ENCODE measurements around the gene DLX3.
"Not testable (repeated sequence)": the region's sequence is repeated elsewhere in the genome, so short reads cannot be mapped to it uniquely, and the experiment has no call there.

The DLX3 gene

DNA sequence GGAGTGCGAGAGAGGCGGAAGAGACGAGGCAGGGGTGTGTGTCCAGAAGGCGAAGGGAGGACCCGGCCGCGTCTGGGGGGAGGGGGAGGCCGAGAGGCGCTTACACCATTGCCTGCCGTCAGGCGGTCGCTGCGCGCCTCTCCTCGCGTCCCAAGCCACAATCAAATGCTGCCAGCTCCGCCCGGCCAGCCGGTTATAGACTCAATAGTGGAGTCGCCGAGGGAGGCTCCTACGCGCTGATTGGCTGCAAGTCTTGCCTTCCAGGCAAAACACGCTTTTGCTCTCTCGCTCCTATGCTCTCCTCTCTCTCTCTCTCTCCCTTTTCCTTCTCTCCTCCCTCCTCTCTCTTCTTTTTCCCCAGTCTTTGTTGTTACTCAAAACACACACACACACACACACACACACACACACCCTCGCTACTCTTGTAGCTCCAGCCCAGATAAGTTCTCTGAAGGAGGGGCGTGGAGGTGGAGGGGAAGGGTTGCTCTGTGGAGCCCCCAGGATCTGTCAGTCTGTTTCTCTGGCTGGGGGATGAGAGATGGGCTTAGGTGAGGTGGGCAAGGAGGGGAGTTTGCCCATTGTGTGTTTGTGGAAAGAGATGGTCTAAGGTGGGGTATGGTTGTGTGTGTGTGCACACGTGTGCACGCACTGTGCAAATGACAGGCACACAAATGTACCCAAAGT is at the start of gene DLX3:
DLX3 (minus strand) TSS at position 170 of the 684 bp plus-strand sequence. CDS start 226 bp downstream, outside the sequence.
- peak; percentile 89 for DNase-seq

DNA sequence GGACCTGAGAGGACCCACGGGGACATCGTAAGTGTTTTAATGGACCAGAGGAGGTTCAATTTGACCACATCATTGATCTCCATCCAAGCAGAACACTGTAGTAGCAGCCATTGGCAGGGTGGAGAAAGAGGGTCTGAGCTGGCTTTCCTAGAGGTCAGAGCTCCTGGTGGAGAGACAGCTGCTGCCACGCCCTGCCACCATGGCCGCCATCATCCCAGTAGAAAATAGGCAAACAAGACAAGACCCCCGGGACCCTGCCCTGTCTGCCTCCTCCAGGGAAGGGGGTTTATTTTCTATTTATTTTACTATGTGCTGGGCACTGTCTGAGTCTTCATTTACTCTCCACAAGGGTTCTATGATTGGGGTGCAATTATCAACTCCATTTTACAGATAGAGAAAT is 49.5 kb upstream of the DLX3 start:
- DNase-seq = no peak

DNA sequence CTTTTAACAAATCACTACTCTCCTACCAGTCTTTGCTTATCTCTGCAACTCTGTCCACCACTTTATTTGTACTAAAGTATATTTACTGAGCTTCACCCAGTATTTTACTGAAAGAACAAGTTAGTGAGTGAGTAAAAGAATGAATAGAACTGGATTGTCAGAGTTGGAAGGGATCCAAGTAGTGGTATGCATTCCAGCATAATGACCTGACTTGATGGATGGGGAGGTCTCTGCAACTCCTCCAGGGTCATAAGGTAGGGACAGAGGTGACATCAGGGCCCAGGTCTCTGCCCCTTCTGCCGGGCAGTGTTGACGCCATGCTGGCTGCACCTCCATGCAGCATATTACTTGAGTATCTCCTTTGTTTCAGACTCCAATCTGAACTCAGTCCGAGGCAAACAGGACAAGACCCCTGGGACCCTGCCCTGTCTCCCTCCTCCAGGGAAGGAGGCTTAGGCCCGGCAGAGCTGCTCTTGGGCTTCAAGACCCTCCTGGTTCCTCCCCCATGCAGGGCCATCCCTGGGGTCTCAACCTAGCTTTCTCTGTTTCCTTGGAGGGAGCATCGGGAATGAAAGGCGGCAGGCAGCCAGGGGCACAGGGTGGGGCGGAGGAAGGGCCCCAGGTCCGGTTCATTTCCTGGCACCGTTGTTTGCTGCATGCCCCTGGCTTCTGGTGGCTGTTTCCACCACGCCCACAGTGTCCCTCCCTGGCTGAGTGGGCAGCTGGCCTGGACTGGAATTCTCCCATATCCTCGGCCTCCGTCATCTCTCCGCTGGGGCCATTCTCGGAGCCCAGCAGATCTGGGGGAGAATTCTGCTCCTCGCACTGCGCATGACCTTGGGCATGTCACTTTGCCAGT is 48.5 kb upstream of the DLX3 start:
- DNase-seq = no peak

DNA sequence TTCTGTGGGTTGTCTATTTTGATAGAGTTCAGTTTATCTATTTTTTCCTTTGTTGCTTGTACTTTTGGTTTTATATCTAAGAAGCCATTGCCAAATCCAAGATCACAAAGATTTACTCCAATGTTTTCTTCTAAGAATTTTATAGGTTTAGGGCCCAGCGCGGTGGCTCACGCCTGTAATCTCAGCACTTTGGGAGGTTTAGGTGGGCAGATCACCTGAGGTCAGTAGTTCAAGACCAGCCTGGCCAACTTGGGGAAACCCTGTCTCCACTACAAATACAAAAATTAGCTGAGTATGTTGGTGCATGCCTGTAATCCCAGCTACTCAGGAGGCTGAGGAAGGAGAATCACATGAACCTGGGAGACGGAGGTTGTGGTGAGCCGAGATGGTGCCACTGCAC is 47.2 kb upstream of the DLX3 start:
- DNase-seq = no peak

DNA sequence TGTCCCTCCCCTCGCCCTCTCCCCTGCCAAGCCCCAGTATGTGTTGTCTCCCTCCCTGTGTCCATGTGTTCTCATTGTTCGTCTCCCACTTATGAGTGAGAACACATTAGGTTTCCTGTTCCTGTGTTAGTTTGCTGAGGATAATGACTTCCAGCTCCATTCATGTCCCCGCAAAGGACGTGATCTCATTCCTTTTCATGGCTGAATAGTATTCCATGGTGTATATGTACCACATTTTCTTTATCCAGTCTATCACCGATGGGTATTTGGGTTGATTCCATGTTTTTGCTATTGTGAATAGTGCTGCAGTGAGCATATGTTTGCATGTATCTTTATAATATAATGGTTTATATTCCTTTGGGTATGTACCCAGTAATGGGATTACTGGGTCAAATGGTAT is 45.5 kb upstream of the DLX3 start:
- not testable (repeated sequence) for DNase-seq

DNA sequence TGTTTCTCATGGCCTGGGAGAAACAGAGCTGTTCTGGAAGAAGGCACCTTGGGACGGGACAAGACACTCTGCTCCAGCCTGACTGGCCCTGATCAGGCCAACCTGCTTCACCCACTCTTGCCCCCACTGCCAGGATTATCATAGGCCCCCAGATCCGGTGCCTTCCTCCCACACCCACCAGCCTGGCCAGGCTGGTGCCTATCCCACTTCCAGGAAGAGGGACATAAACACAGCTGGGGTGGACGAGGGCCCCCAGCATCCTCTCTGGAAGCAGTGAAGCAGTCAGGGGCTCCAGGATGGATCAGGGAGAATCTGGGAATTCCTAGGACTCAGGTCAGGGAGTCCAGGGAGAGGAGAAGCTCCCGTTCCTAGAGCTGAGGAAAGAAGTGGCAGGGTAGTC is 44.0 kb upstream of the DLX3 start:
- DNase-seq = no peak

DNA sequence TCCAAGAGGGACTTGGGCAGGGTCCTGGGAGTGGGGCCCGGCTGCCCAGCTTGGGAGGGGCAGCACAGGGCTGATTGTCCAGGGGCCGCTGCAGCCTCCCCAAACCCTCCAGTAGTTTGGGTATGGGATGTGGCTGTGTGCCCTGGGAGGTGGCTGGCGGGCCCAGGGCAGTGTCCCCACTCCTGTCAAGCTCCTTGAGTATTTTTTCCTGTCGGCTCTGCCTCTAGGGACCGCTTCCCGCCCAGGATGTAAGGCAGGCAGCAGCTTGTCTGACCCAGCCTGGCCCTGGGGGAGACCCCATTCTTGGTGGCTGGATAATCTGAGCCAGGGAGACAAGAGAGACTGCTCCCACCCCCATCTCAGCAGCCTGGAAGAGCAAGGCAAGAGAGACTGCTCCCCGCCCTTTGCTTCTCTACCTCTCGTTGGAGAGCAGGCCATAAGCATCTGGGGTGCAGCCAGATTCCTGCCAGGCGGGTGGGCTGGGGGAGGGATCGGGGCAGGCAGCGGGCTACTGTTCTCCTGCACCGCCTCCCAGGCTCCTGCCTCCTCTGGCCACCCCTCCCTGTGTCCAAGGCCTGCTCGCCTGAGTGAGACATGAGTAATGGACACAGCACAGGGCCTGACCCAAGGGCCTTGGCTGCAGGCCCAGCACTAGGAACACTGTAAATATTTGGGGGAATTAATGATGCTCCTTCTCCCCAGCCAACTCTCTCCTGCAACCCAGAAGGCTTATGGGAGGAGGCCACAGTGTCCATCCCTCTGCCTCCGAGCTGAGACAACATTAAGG is 42.5 kb upstream of the DLX3 start:
- DNase-seq = no peak

DNA sequence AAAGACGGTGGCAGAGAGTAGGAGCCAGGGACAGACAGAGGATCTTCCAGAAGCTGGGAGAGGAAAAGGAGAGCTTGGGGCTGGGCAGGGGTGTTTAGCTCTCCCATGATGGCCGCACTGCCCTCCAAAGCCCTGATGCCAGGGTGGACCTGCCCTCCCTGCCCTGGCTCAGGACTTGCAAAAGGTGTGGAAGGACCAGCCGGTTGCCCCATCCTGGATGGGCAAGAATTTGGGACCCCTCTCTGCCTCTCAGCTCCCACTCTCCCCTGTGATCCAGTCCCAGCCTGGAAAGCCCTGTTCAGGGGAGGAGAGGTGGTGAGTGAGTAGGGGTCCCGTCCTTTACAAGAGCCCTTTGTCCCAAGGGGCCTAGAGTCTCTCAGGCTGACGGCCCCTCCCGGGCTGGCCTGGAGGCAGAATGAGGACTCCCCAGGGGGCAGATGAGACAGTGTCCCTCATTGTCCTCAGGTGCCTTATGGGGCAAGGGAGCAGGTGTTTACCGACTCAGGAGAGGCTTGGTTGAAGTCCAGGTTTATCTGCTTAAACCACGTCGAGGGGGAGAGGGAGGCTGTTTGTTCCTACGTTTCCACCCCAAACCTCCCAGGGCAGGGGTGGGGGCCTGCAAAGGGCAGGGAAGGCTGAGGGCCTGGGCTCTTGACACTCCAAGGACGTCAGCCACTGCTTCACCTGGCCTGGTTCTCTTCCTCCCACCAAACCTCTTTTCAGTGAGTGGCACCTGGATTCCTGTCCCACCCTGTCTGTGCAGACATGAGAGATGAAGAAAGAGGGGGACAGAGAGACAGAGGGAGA is 41.6 kb upstream of the DLX3 start:
- no peak for DNase-seq

DNA sequence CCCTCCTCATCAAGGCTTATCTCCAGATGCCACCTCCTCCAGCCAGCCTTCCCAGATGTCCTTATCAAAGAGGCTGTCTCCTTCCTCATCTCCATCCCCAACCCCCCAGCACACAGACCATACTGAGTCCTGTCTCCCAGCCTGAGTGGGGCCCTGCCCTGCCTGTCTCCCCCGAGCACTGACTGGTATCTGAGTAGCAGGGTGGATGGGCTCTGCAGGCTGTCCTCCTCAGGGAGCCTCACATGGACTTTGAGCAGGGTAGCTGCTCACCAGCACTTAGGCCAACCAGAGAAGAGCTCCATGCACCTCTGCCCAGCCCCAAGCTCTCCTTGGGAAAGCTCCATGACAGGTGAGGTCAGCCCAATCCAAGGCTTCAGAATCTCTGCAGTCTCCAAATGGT is 40.9 kb upstream of the DLX3 start:
- no peak for DNase-seq

DNA sequence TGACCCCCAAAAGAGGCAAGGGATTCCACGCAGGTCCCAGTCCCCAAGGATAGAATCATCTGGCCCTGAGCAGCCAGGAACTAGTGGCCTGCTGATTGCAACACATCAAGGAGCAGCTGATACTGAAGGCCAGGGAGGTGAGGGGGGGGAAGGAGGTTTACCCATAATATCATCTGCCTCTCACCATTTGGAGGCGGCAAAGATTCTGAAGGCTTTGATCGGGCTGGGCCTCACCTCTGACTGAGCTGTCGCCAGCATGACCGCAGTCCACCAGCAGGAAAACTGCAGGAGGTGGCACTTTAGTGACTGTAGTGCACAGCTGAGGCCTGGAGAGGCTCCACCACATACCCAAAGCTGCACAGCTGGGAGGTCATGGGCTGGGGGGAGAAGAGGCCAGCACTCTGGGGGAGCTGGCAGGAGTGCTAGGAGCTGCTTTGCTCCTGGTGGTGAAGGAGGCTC is 40.4 kb upstream of the DLX3 start:
- DNase-seq = no peak

DNA sequence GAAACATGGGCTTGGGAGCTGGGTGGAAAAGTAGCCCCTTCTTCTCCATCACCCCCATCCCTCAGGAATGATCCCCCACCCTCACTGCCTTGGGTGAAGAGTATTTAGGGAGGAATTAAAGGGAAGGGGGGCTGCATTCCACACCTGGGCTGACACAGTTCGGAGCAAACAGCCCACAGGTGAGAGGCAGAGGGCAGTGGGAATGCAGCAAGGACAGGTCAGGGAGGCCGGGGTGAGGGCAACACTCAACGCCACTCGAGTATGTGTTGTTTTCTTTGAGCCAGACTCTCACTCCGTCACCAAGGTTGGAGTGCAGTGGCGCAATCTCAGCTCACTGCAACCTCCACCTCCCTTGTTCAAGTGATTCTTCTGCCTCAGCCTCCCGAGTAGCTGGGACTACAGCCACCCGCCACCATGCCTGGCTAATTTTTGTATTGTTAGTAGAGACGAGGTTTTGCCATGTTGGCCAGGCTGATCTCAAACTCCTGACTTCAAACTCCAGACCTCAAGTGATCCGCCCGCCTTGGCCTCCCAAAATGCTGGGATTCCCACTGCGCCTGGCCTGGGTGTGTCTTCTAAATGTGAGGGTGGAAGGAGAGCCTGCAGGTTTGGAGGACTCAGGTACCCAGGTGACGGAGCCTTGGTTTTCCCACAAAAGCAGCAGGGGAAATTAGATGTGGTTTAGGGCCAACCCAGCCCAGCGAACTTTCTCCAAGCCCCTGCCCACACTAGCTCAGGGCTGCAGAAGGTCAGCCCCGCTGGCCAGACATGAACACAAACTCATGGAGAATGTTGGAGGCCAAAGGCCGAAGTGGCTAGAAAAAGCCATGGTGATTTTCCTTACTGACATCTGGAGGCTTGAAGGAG is 39.7 kb upstream of the DLX3 start:
- no peak for DNase-seq

DNA sequence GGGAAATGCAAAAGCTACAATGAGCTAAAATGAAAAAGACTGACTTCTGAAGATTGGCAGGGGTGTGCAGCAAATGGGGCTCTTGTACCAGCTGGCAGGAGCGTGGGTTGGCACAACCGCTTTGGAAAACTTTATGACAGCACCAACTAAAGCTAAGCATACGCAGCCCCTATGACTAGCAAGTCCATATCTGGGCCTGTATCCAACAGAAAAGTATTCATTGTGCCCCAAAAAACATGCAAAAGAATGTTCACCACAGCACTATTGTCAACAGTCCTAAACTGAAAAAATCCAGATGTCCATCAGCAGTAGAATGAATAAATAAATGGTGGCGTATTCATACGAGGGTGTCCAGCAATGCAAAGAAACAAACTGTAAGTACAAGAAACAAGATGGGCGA is 38.3 kb upstream of the DLX3 start:
- no peak for DNase-seq

DNA sequence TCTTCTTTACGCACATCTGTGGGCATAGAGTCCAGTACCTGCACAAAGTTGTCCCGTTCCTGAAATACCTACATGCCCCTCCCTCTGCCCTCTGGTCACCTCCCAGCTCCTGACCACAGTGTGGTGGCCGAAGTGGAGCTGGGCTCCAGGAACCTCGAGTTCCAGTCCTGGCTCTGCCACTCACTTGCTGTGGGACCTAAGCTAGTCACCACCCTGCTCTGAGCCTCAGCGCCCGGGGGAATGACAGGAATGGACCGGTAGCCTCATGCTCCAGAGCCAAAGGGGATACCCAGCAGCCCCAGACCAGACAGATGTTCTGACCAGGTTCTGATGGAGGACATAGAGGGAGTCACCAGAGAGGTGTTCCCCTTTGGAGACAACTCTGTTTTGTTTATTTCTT is 34.2 kb upstream of the DLX3 start:
- no peak for DNase-seq

DNA sequence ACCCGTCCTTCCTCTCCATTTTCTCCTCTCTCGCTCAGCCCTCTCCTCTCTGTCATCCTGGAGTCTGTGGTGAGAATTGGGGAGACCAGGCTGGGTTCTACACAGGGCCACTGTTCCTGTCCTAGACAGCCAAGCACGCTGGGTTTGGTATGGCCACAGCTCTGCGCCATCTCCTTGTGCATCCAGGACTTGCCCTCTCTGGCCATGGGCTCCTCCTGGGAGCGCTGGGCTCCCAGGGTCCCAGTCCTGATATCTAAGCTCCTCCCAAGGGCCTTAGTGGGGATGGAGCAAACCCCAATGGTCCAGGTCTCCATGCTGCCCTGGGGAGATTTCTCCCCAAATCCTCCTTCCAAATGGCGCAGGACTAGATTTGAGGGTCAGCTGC is 33.7 kb upstream of the DLX3 start:
- no peak for DNase-seq

DNA sequence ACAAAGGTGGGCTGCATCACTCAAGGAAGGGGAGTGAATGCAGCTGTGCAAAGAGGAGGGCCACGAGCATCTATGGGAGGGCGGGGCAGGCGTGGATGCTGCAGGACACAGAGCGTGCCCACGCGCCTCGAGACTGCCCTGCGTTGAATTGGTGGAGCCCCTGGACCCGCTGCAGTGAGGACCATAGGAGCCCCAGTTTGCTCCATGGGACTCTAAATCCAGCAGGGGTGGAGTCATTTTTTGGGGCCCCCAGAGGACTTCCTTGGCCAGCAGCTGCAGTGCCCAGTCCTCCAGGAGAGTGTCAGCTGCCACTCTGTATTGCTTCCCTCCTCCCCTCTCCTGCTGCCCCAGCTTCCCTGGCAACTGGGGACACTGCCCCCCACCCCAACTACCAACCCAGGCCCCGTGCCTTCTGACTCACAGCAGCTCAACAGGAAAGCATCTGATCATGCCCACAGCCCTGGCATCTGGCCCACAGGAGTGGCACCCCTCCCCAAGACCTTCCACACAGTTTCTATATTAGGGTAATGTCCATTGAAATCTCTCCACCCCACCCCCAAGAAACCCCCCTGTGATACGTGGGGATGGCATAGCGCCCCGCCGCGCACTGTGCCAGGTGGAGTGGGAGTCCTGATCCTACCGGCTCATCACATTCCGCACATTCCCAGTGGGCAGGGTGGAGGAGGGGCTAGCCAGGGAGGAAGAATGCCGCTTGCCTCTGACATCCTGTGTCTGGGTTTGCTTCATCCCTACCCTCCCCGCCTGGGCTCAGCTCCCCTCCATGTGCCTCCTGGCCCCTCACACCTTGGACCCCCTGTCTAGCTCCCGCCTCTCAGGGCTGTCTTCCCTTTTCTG is 33.1 kb upstream of the DLX3 start:
- DNase-seq = no peak

DNA sequence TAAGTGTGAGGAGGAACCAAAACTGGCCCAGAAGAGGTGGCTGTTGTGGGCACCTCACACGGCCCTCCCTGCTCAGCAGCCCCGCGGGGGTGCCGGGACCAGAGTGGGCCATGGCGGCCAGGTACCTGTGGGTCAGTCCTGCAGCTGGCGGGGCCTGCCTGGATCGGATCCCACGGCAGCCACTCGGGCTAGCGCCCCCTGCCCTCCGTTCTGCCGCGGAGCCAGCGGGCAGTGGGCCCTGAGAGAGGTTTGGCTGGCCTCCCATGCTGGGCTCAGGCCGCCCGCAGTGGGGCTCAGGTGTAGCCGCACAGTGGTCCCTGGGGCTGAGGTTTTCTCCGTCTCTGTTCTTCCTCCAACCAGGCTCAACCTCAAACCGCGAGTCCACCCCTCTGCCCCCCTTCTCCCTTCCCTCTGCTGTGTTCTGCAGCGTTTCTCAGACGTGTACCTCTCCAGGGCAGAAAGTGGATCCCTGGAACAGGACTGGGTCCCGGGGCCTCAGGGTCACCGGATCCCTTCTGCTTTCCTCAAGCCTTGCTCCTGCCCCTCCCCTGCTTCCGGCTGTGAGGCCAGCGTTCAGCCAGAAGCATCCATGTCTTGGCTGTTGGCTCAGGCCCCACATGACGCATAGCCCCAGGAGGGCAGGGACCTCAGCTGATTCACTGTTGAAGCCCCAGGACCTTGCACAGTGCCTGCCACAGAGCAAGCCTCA is 32.3 kb upstream of the DLX3 start:
- peak; percentile 35 for DNase-seq

DNA sequence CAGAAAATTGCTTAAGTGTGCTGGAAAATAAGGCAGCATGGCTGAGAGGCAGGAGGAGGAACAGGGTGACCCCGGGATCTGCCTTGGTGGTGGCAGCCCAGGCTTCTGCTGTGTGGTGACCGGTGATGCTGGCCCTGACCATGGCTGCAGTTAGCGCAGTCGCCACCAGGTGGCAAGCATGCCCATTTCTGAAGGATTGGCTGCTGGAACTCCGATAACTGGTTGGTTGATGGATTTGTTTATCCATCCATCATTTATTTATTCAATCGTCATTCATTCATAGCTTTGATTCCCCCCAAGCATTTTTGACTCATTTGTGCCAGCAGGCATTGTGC is 31.8 kb upstream of the DLX3 start:
- DNase-seq = peak; percentile 92

DNA sequence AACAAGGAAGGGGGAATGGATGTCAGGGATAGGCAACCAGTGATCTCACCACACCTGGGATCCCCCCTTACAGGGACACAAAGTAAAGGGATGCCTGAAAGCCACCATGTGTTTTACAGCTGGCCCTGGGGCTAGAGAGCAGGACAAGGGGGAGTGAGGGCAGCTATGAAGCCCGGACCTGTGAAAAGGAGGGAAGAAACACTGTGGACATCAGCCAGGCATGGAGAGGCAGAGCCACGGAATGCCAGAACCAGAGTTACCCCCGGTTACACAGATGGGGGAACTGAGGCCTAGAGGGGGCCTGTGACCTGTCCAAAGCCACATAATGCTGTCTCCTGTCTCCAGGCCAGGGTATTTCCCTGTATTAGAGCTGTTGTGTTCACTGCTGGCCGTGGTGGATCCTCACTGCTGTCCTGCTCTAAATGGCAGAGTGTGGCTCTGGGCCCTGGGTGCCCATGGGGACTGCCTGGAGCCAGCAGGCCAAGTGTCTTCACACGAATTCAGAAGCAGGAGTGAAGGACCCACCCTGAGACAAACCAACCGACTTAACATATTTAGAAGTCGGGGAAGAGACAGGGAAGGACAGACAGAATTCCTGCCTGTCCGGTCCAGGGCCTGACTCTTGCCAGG is 31.1 kb upstream of the DLX3 start:
- no peak for DNase-seq

DNA sequence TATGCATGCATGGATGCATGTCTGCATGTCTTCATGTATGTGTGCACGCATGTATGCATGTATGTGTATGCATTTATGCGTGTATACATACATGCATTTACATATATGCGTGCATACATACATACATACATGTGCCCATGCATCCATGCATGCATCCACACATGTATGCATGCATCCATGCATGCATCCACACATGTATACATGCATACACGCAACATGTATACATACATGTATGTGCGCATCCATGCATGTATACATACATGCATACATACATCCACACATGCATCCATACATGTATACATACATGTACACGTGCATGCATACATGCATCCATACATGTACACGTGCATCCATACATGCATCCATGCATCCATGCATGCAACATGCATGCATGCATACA is 29.8 kb upstream of the DLX3 start:
- DNase-seq = no peak

DNA sequence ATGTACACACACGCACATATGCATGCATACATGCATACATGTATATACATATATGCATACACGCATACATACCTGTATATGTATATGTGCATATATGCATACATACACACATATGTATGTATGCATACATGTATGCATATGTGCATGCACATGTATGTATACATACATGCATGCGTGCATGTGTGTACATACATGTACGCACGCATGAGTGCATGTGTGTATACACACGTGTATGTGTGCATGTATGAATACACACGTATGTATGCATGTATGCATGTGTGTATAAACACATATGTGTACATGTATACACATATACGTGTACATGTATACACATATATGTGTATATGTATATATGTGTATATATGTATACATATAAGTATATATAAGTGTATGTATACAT is 28.5 kb upstream of the DLX3 start:
- no peak for DNase-seq

Measured in retina (tissue), 1 donor.